HepG2 (cell line): ENCODE measurements around the gene GOLGA3. TPM values are rescaled to one million over a fixed set of nuclear protein-coding genes. Genes with fewer than 3 reads are reported as not detected.

Experiments used
- ADNP ChIP-seq: sonication (generic); formaldehyde crosslinking; IDR thresholded peaks from 2 replicates; pipeline ENCODE4 v1.4.0; 2020; ENCODE audit warnings: missing genetic modification reagents
- BRD4 ChIP-seq: sonication (generic); formaldehyde crosslinking; IDR thresholded peaks from 2 replicates; pipeline ENCODE4 v1.4.0; 2020; ENCODE audit warnings: missing genetic modification reagents
- E2F5 ChIP-seq: sonication (generic); formaldehyde crosslinking; conservative IDR thresholded peaks from 2 replicates; pipeline ENCODE4 v1.4.0; 2020; ENCODE audit warnings: missing genetic modification reagents
- GTF2F1 ChIP-seq: fragments of 150-350 bp; IDR thresholded peaks from 2 replicates; pipeline ENCODE4 v1.6.1; 2014; ENCODE audit warnings: low read length
- HHEX ChIP-seq: IDR thresholded peaks from 2 replicates; pipeline ENCODE4 v1.6.1; 2016; ENCODE audit warnings: control low read depth
- MTERF4 ChIP-seq: sonication (generic); formaldehyde crosslinking; IDR thresholded peaks from 2 replicates; pipeline ENCODE4 v1.8.0; 2023; ENCODE audit warnings: mild to moderate bottlenecking, missing genetic modification reagents
- NFATC3 ChIP-seq: sonication (generic); formaldehyde crosslinking; IDR thresholded peaks from 2 replicates; pipeline ENCODE4 v1.5.1; 2020; ENCODE audit warnings: mild to moderate bottlenecking, missing genetic modification reagents
- NRL ChIP-seq: sonication (generic); formaldehyde crosslinking; IDR thresholded peaks from 2 replicates; pipeline ENCODE4 v1.5.0; 2020; ENCODE audit warnings: missing genetic modification reagents, mild to moderate bottlenecking, moderate library complexity, borderline replicate concordance
- REPIN1 ChIP-seq: sonication (generic); formaldehyde crosslinking; IDR thresholded peaks from 2 replicates; pipeline ENCODE4 v1.8.0; 2022; ENCODE audit warnings: missing genetic modification reagents, low read depth, mild to moderate bottlenecking, borderline replicate concordance
- SP140L ChIP-seq: sonication (generic); formaldehyde crosslinking; IDR thresholded peaks from 2 replicates; pipeline ENCODE4 v1.4.0; 2020; ENCODE audit warnings: missing genetic modification reagents, borderline replicate concordance
- ZBTB39 ChIP-seq: sonication (generic); formaldehyde crosslinking; IDR thresholded peaks from 2 replicates; pipeline ENCODE4 v1.5.0; 2020; ENCODE audit warnings: missing genetic modification reagents
- ZFYVE20 ChIP-seq: sonication (generic); formaldehyde crosslinking; IDR thresholded peaks from 2 replicates; pipeline ENCODE4 v1.8.0; 2023; ENCODE audit warnings: low read depth, mild to moderate bottlenecking, moderate library complexity, missing genetic modification reagents, borderline replicate concordance
- ZNF251 ChIP-seq: sonication (generic); formaldehyde crosslinking; IDR thresholded peaks from 2 replicates; pipeline ENCODE4 v1.9.0; 2021; ENCODE audit warnings: mild to moderate bottlenecking, missing genetic modification reagents
- ZNF3 ChIP-seq: IDR thresholded peaks from 2 replicates; pipeline ENCODE4 v1.7.0; 2017; ENCODE audit warnings: inconsistent platforms
- ZNF496 ChIP-seq: sonication (generic); formaldehyde crosslinking; IDR thresholded peaks from 2 replicates; pipeline ENCODE4 v1.8.1; 2023; ENCODE audit warnings: mild to moderate bottlenecking, moderate library complexity, missing genetic modification reagents; ENCODE audit not compliant: insufficient replicate concordance
- ZNF709 ChIP-seq: sonication (generic); formaldehyde crosslinking; IDR thresholded peaks from 2 replicates; pipeline ENCODE4 v1.5.0; 2020; ENCODE audit warnings: mild to moderate bottlenecking, missing genetic modification reagents
- ZNF792 ChIP-seq: IDR thresholded peaks from 2 replicates; pipeline ENCODE4 v1.6.1; 2016
- polyA plus RNA-seq, 8 experiments: library from polyadenylated mRNA; depleted of rRNA in 3 of 8; stranded (reverse) in 7 of 8; unstranded in 1 of 8; fragments of >200 nt; fragmentation: Illumina TruSeq in 4 of 8; extraction: Trizol in 4 of 8; gene quantifications; 2 replicates each; pipeline versions ENCODE4 v1.2.1 to v1.2.3, GENCODE V29; 2011 to 2016; ENCODE audit warnings: low read depth in 4 of 8, missing spikeins in 1 of 8, mixed read lengths in 1 of 8; ENCODE audit not compliant: insufficient read depth in 1 of 8
- total RNA-seq, 5 experiments: library from RNA; depleted of rRNA; stranded (reverse); fragments of >200 nt; fragmentation: Illumina TruSeq; extraction: Trizol; gene quantifications; 2 replicates each; pipeline ENCODE4 v1.2.3, GENCODE V29; 2016; ENCODE audit warnings: low read depth in 1 of 5
- TF ChIP-seq, protein P1 (sequence below): sonication (generic); formaldehyde crosslinking; IDR thresholded peaks from 2 replicates; pipeline ENCODE4 v1.5.1; 2020; ENCODE audit warnings: missing genetic modification reagents, mild to moderate bottlenecking, borderline replicate concordance

GOLGA3 gene
- total and polyA plus RNA-seq, 2 of the 13 experiments (the other 11 are each of a cell fraction or from before 2014, with no cell fraction given), result 22.0 to 43.0 TPM

GRCh38 chr12:132761921-132762583 is 66.6 kb downstream of the GOLGA3 start (continued):
- no peak for TF ChIP-seq ZNF496 (CRISPR knock-in tag)
- no peak for TF ChIP-seq GTF2F1
- TF ChIP-seq NFATC3 (CRISPR knock-in tag), result 0 out of 2 replicates have a peak, but pooled peaks have one; percentile 66
- no peak for TF ChIP-seq ZBTB39 (CRISPR knock-in tag)
- TF ChIP-seq SP140L, result 0 out of 2 replicates have a peak, but pooled peaks have one; percentile 54
- TF ChIP-seq REPIN1, result peak; percentile 69; the same call in 1 of the 2 replicates
- no peak for TF ChIP-seq ZNF792 (CRISPR knock-in tag)
- TF ChIP-seq ADNP (CRISPR knock-in tag), result no peak
- TF ChIP-seq ZNF709 (CRISPR knock-in tag), result no peak; the same call in 1 of the 2 replicates
- 0 out of 2 replicates have a peak, but pooled peaks have one; percentile 70 for TF ChIP-seq NRL (CRISPR knock-in tag)
- TF ChIP-seq, protein P1, sequence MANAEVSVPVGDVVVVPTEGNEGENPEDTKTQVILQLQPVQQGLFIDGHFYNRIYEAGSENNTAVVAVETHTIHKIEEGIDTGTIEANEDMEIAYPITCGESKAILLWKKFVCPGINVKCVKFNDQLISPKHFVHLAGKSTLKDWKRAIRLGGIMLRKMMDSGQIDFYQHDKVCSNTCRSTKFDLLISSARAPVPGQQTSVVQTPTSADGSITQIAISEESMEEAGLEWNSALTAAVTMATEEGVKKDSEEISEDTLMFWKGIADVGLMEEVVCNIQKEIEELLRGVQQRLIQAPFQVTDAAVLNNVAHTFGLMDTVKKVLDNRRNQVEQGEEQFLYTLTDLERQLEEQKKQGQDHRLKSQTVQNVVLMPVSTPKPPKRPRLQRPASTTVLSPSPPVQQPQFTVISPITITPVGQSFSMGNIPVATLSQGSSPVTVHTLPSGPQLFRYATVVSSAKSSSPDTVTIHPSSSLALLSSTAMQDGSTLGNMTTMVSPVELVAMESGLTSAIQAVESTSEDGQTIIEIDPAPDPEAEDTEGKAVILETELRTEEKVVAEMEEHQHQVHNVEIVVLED (CRISPR knock-in tag), result peak; percentile 77
- no peak for TF ChIP-seq ZFYVE20 (CRISPR knock-in tag)
- no peak for TF ChIP-seq BRD4
- TF ChIP-seq E2F5 (CRISPR knock-in tag), result 0 out of 2 replicates have a peak, but pooled peaks have one; percentile 34
- TF ChIP-seq MTERF4, result no peak
- no peak for TF ChIP-seq ZNF3 (CRISPR knock-in tag)
- no peak for TF ChIP-seq HHEX (CRISPR knock-in tag)
- TF ChIP-seq ZNF251 (CRISPR knock-in tag), result no peak
